Measurements from ENCODE around the gene SOCS6. TPM values are rescaled to one million over a fixed set of nuclear protein-coding genes. Genes with fewer than 3 reads are reported as not detected.

Gene SOCS6
- total and polyA plus RNA-seq, 2 donors (not counting 3 experiments of a cell fraction or from before 2014, with no cell fraction given) = 8.6 to 15.0 TPM

DNA sequence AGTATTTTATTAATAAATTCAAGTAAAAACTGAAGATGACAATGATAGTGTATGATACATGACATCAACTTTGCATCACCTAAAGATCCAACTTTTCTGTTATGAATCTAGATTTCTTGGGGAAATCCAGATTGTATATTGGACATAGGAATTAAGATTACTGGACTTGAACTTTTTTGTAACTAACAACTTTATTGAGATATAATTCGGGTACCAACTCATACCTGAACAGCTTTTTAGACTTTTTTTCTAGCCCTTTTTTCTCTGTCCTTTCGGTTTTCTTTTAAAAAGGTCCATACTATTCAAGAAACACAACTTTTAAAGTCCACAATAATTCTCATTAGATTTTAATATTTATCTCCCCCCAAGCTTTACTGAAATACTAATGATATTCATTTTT, 1.1 kb upstream of the SOCS6 start:
- Histone ChIP-seq H3K36me3 (ENCODE audit: control insufficient read depth in 2 of 2, extremely low read depth in 1 of 2, insufficient read depth in 2 of 2, low read length in 2 of 2) (no peaks in the 10 kb centered on the region), H3K9ac (replicated peaks; ENCODE audit: extremely low read depth, insufficient read depth, low read length) (no peak overlapping the region), H3K79me2 (ENCODE audit: control insufficient read depth, insufficient read depth, low read length) (peaks cover 33% of the 10 kb centered on the region), H3K4me3 (replicated peaks in 1 of 3; ENCODE audit: insufficient read depth in 1 of 3, low read depth in 1 of 3, low read length in 3 of 3) (peak overlapping the region in 1 of 3 experiments; percentile 66), H4K20me1 (replicated peaks; ENCODE audit: control insufficient read depth, extremely low read depth, insufficient read depth, low read length) (peaks cover 3% of the 10 kb centered on the region), H3K27me3 (ENCODE audit: control insufficient read depth in 2 of 2, insufficient read depth in 2 of 2, low read length in 2 of 2) (no peaks in the 10 kb centered on the region), H2AFZ (ENCODE audit: low read depth, low read length) (no peak overlapping the region), H3K27ac (ENCODE audit: insufficient read depth, low read depth, low read length) (no peak overlapping the region), H3K4me1 (ENCODE audit: control insufficient read depth, extremely low read depth, insufficient read depth, low read length) (peaks cover 19% of the 10 kb centered on the region), H3K9me1 (replicated peaks; ENCODE audit: control insufficient read depth, extremely low read depth, insufficient read depth, low read length) (no peaks in the 10 kb centered on the region), H3K9me3 (replicated peaks; ENCODE audit: control insufficient read depth, insufficient read depth, low read length) (no peaks in the 10 kb centered on the region), H3K4me2 (ENCODE audit: insufficient read depth, low read length) (peak overlapping the region; percentile 67)
- ChIA-PET POLR2A (no interaction called here), CTCF (interaction anchor here (1.6 kb wide), 1 partner anchor 116 kb away, joined by 5 read pairs; no protein-coding TSS in a partner anchor)
- dilution Hi-C loops (cut with MboI; ENCODE audit: extremely low pct_ligation_motif_present, low sequenced_read_pairs) (no loop called here), intact Hi-C loops (cut with micrococcal nuclease) (loop anchor here (1.0 to 5.0 kb wide), 2 partner anchors 70 to 82 kb away; partner anchors contain the start of gene RTTN)
- DNase-seq (ENCODE audit: low read depth, low spot score) = no peak
- TF ChIP-seq GATA2 (IDR thresholded peaks at IDR 0.05; ENCODE audit: insufficient read depth, insufficient read length, low read depth, low read length) (no peak), FOS (IDR thresholded peaks at IDR 0.05; ENCODE audit: borderline replicate concordance, insufficient read depth, low read length) (no peak), POLR2AphosphoS5 (IDR thresholded peaks at IDR 0.05; ENCODE audit: insufficient read depth, low read depth, low read length) (no peak), POLR2A (IDR thresholded peaks at IDR 0.05; ENCODE audit: low read depth, low read length) (no peak), EZH2 (IDR thresholded peaks at IDR 0.05; ENCODE audit: borderline replicate concordance, low read depth, low read length, severe bottlenecking) (no peak), MYC (IDR thresholded peaks at IDR 0.05; ENCODE audit: low read depth, low read length) (no peak), JUN (IDR thresholded peaks at IDR 0.05; ENCODE audit: borderline replicate concordance, insufficient read depth, insufficient read length, low read depth) (no peak)
- TF ChIP-seq, protein P1, sequence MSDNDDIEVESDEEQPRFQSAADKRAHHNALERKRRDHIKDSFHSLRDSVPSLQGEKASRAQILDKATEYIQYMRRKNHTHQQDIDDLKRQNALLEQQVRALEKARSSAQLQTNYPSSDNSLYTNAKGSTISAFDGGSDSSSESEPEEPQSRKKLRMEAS (IDR thresholded peaks at IDR 0.05; ENCODE audit: insufficient read depth, insufficient read length) = no peak
- TF ChIP-seq, protein P2, sequence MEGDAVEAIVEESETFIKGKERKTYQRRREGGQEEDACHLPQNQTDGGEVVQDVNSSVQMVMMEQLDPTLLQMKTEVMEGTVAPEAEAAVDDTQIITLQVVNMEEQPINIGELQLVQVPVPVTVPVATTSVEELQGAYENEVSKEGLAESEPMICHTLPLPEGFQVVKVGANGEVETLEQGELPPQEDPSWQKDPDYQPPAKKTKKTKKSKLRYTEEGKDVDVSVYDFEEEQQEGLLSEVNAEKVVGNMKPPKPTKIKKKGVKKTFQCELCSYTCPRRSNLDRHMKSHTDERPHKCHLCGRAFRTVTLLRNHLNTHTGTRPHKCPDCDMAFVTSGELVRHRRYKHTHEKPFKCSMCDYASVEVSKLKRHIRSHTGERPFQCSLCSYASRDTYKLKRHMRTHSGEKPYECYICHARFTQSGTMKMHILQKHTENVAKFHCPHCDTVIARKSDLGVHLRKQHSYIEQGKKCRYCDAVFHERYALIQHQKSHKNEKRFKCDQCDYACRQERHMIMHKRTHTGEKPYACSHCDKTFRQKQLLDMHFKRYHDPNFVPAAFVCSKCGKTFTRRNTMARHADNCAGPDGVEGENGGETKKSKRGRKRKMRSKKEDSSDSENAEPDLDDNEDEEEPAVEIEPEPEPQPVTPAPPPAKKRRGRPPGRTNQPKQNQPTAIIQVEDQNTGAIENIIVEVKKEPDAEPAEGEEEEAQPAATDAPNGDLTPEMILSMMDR (IDR thresholded peaks at IDR 0.05; ENCODE audit: extremely low read depth in 1 of 2, insufficient read depth in 1 of 2, low read depth in 1 of 2, low read length in 2 of 2) = no peak
- no TSS peak for BruUV-seq (replicated peaks)
- FAIRE-seq = no peak

Data from endothelial cell of umbilical vein (primary cell).